ENCODE measurements around the gene POU3F1.

POU3F1 gene

GRCh38 chr1:38073534-38074301, 27.1 kb upstream of the POU3F1 start:
- DNase-seq (ENCODE audit: low read depth in 2 of 2): no peak

GRCh38 chr1:38072858-38073257, 26.3 kb upstream of the POU3F1 start:
- no peak for DNase-seq (ENCODE audit: low read depth in 2 of 2)

GRCh38 chr1:38071312-38072256, 25.0 kb upstream of the POU3F1 start:
- no peak for DNase-seq (ENCODE audit: low read depth in 2 of 2)

- DNase-seq (ENCODE audit: low read depth in 2 of 2): no peak
These were observed 22.4 kb upstream of the POU3F1 start for GRCh38 chr1:38068980-38069340.

GRCh38 chr1:38068220-38068979, 21.8 kb upstream of the POU3F1 start:
- no peak for DNase-seq (ENCODE audit: low read depth in 2 of 2)

- no peak for DNase-seq (ENCODE audit: low read depth in 2 of 2)
These were observed 17.8 kb upstream of the POU3F1 start for GRCh38 chr1:38064197-38064903.

- no peak for DNase-seq (ENCODE audit: low read depth in 2 of 2)
These were observed 17.0 kb upstream of the POU3F1 start for GRCh38 chr1:38063616-38064015.

GRCh38 chr1:38062361-38063288, 16.0 kb upstream of the POU3F1 start:
- DNase-seq (ENCODE audit: low read depth in 2 of 2): no peak

- no peak for DNase-seq (ENCODE audit: low read depth in 2 of 2)
These were observed 15.3 kb upstream of the POU3F1 start for GRCh38 chr1:38061883-38062328.

- no peak for DNase-seq (ENCODE audit: low read depth in 2 of 2)
These were observed 14.7 kb upstream of the POU3F1 start for GRCh38 chr1:38061290-38061689.

GRCh38 chr1:38060498-38060897, 13.9 kb upstream of the POU3F1 start:
- no peak for DNase-seq (ENCODE audit: low read depth in 2 of 2)

GRCh38 chr1:38059635-38060250, 13.2 kb upstream of the POU3F1 start:
- no peak for DNase-seq (ENCODE audit: low read depth in 2 of 2)

- DNase-seq (ENCODE audit: low read depth in 2 of 2): no peak
These were observed 9.4 kb upstream of the POU3F1 start for GRCh38 chr1:38055965-38056364.

GRCh38 chr1:38055398-38055797, 8.8 kb upstream of the POU3F1 start:
- no peak for DNase-seq (ENCODE audit: low read depth in 2 of 2)

GRCh38 chr1:38053416-38054091, 7.0 kb upstream of the POU3F1 start:
- DNase-seq (ENCODE audit: low read depth in 2 of 2): no peak

- no peak for DNase-seq (ENCODE audit: low read depth in 2 of 2)
These were observed 6.3 kb upstream of the POU3F1 start for GRCh38 chr1:38052750-38053415.

GRCh38 chr1:38051079-38051543, 4.5 kb upstream of the POU3F1 start:
- DNase-seq (ENCODE audit: low read depth in 2 of 2): no peak

- DNase-seq (ENCODE audit: low read depth in 2 of 2): no peak
These were observed 3.9 kb upstream of the POU3F1 start for GRCh38 chr1:38050397-38051078.
